Bronchial epithelial cell (primary cell): ENCODE data around the gene SKIL. TPM values are rescaled to one million over a fixed set of nuclear protein-coding genes. Genes with fewer than 3 reads are reported as not detected.

Experiments
- DNase-seq: peaks from one replicate; pipeline ENCODE4 v3.0.0-alpha.2; 2010; ENCODE audit warnings: low read depth
- FAIRE-seq: peaks from 2 replicates; lab custom pipeline; 2011; peaks lifted over from hg19 to GRCh38; lab: Jason Lieb, UNC
- H3K27me3 ChIP-seq: 2 replicates; pipeline ENCODE4 v1.5.1; 2011; ENCODE audit warnings: low read length; ENCODE audit not compliant: control insufficient read depth, insufficient read depth
- H3K36me3 ChIP-seq: 2 replicates; pipeline ENCODE4 v1.5.1; 2011; ENCODE audit warnings: low read length; ENCODE audit not compliant: control insufficient read depth, insufficient read depth
- H3K4me3 ChIP-seq: 2 replicates; pipeline ENCODE4 v1.5.1; 2011; ENCODE audit warnings: mild to moderate bottlenecking, low read depth, low read length, control low read depth
- CTCF ChIP-seq: IDR thresholded peaks from 2 replicates; pipeline ENCODE4 v1.5.1; 2011; ENCODE audit warnings: mild to moderate bottlenecking, moderate library complexity, low read length, control low read depth, inconsistent platforms; ENCODE audit not compliant: insufficient read depth, severe bottlenecking
- total RNA-seq: library from RNA; depleted of rRNA; stranded (reverse); fragments of >200 nt; gene quantifications from 2 replicates; pipeline ENCODE4 v1.2.1, GENCODE V29; 2014

The SKIL gene
- total RNA-seq, 1 donor from 2014 or later, result 41.9 TPM

GRCh38 chr3:170423001-170423615 lies 65.6 kb downstream of the SKIL start:
- TF ChIP-seq CTCF, result no peak
- no peak for DNase-seq
- H3K4me3 ChIP-seq, result no peak overlapping the region
- FAIRE-seq, result no peak
- peaks cover 13% of the 10 kb centered on the region for H3K27me3 ChIP-seq
- H3K36me3 ChIP-seq, result no peaks in the 10 kb centered on the region

GRCh38 chr3:170424879-170425278 lies 67.4 kb downstream of the SKIL start:
- H3K27me3 ChIP-seq, result peaks cover 6% of the 10 kb centered on the region
- FAIRE-seq, result no peak
- no peak for DNase-seq
- no peak for TF ChIP-seq CTCF
- H3K4me3 ChIP-seq, result no peak overlapping the region
- no peaks in the 10 kb centered on the region for H3K36me3 ChIP-seq

- DNase-seq (no peak), FAIRE-seq (no peak)
- no peaks in the 10 kb centered on the region for H3K36me3 ChIP-seq
- no peak overlapping the region for H3K4me3 ChIP-seq
- TF ChIP-seq CTCF, result no peak
- no peaks in the 10 kb centered on the region for H3K27me3 ChIP-seq
Observed at GRCh38 chr3:170425491-170426239, 68.2 kb downstream of the SKIL start.

- Histone ChIP-seq H3K27me3 (no peaks in the 10 kb centered on the region), H3K36me3 (no peaks in the 10 kb centered on the region), H3K4me3 (no peak overlapping the region)
- no peak for FAIRE-seq
- no peak for TF ChIP-seq CTCF
- no peak for DNase-seq
Observed at GRCh38 chr3:170426240-170426797, 68.8 kb downstream of the SKIL start.

GRCh38 chr3:170428095-170428494 lies 70.6 kb downstream of the SKIL start:
- DNase-seq (no peak), FAIRE-seq (no peak)
- Histone ChIP-seq H3K27me3 (no peaks in the 10 kb centered on the region), H3K36me3 (no peaks in the 10 kb centered on the region), H3K4me3 (no peak overlapping the region)
- no peak for TF ChIP-seq CTCF
